Esophagus muscularis mucosa (tissue), 4 donors: ENCODE data around the gene MAML3. TPM values are rescaled to one million over a fixed set of nuclear protein-coding genes. Genes with fewer than 3 reads are reported as not detected.

Source experiments
- DNase-seq: peaks from one replicate; pipeline ENCODE4 v3.0.0-alpha.2; 2017; ENCODE audit errors: extremely low spot score
- H3K27ac ChIP-seq, 4 donors: fragments of 200-600 bp; sonication (generic); replicated peaks in 1 of 4; 1 replicate in 3 of 4; 2 replicates in 1 of 4; pipeline ENCODE4 v1.5.1; 2016 to 2019; ENCODE audit warnings: mild to moderate bottlenecking in 1 of 4
- H3K27me3 ChIP-seq, 4 donors: fragments of 200-600 bp; sonication (generic); one replicate each; pipeline versions ENCODE4 v1.5.1 to v1.6.0; 2016 to 2019
- H3K36me3 ChIP-seq, 4 donors: fragments of 200-600 bp; sonication (generic); one replicate each; pipeline ENCODE4 v1.5.1; 2016 to 2019
- H3K4me1 ChIP-seq, 4 donors: fragments of 200-600 bp; sonication (generic); one replicate each; pipeline ENCODE4 v1.5.1; 2016 to 2019
- H3K4me3 ChIP-seq, 4 donors: fragments of 200-600 bp; sonication (generic); 1 replicate in 2 of 4; 2 replicates in 2 of 4; pipeline ENCODE4 v1.5.1; 2016 to 2019; ENCODE audit warnings: mild to moderate bottlenecking in 4 of 4, moderate library complexity in 1 of 4
- H3K9me3 ChIP-seq, 4 donors: fragments of 200-600 bp; sonication (generic); 1 replicate in 3 of 4; 2 replicates in 1 of 4; pipeline ENCODE4 v1.5.1; 2016 to 2019
- EP300 ChIP-seq: sonication (generic); formaldehyde crosslinking; IDR thresholded peaks from one replicate; pipeline ENCODE4 v1.6.1; 2017; ENCODE audit warnings: antibody characterized with exemption
- POLR2A ChIP-seq: fragments of 450-650 bp; IDR thresholded peaks from one replicate; pipeline ENCODE4 v1.6.1; 2017; ENCODE audit warnings: antibody characterized with exemption, moderate library complexity, mild to moderate bottlenecking, low read depth
- POLR2AphosphoS5 ChIP-seq, 2 donors: sonication (generic); formaldehyde crosslinking; IDR thresholded peaks; one replicate each; pipeline ENCODE4 v1.6.1; 2017; ENCODE audit warnings: antibody characterized with exemption in 2 of 2
- WGBS: methylation state at CpG from one replicate; pipeline ENCODE4 v1.1.5; 2018; 5-methylcytosine and 5-hydroxymethylcytosine counted together
- intact Hi-C: fragments of 100-400 bp; cut with DNase I; formaldehyde crosslinking; loops from one replicate; pipeline ENCODE4 v1.15.1; 2023
- total RNA-seq, 4 donors: library from RNA; depleted of rRNA; stranded (reverse); fragments of >200 nt; gene quantifications; one replicate each; pipeline versions ENCODE4 v1.1.0 to v1.2.1, GENCODE V29; 2016
- TF ChIP-seq, protein P1 (sequence below), 3 experiments: fragments of 200-600 bp in 2 of 3; fragments of 450-650 bp in 1 of 3; sonication (generic) in 2 of 3; IDR thresholded peaks; one replicate each; pipeline ENCODE4 v1.5.1; 2017 to 2019; ENCODE audit warnings: antibody characterized with exemption in 3 of 3, mild to moderate bottlenecking in 2 of 3, moderate library complexity in 1 of 3

The MAML3 gene
- total RNA-seq, 4 donors from 2014 or later, result 5.0 to 8.7 (median 7.1) TPM

DNA sequence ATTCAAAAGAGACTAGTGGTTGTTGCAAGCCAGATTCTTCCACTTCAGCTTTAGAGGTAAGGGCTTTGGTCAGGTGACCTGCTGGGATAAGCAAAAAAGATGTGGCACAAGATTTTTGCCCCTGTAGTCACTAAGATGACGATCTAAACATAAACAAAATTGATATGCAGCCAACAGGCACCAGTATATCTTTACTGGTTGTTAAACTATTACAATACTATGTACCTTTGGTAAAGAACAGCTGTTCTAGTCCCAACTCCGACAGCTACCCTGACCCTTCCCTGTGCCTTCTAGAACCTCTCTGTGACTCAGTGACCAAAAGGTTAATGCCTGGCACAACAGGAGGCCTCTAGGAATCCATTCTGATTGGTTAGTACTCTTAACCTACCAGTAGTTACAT, 428.7 kb downstream of the MAML3 start:
- 93% methylated on average over 2 of the region's 2 CpGs for WGBS
- Histone ChIP-seq H3K4me3 (no peak overlapping the region), H3K27ac (no peak overlapping the region), H3K9me3 (no peaks in the 10 kb centered on the region), H3K36me3 (peaks cover 0 to 18% (median 8%) of the 10 kb centered on the region in 4 donors), H3K27me3 (no peaks in the 10 kb centered on the region), H3K4me1 (peaks cover 0 to 4% (median 0%) of the 10 kb centered on the region in 4 donors)
- DNase-seq, result no peak
- intact Hi-C loops, result no loop called here
- TF ChIP-seq EP300, result no peak
- TF ChIP-seq POLR2A, result no peak
- no peak for TF ChIP-seq POLR2AphosphoS5 (IDR thresholded peaks at IDR 0.05)
- TF ChIP-seq, protein P1, sequence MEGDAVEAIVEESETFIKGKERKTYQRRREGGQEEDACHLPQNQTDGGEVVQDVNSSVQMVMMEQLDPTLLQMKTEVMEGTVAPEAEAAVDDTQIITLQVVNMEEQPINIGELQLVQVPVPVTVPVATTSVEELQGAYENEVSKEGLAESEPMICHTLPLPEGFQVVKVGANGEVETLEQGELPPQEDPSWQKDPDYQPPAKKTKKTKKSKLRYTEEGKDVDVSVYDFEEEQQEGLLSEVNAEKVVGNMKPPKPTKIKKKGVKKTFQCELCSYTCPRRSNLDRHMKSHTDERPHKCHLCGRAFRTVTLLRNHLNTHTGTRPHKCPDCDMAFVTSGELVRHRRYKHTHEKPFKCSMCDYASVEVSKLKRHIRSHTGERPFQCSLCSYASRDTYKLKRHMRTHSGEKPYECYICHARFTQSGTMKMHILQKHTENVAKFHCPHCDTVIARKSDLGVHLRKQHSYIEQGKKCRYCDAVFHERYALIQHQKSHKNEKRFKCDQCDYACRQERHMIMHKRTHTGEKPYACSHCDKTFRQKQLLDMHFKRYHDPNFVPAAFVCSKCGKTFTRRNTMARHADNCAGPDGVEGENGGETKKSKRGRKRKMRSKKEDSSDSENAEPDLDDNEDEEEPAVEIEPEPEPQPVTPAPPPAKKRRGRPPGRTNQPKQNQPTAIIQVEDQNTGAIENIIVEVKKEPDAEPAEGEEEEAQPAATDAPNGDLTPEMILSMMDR (IDR thresholded peaks at IDR 0.05), result no peak

DNA sequence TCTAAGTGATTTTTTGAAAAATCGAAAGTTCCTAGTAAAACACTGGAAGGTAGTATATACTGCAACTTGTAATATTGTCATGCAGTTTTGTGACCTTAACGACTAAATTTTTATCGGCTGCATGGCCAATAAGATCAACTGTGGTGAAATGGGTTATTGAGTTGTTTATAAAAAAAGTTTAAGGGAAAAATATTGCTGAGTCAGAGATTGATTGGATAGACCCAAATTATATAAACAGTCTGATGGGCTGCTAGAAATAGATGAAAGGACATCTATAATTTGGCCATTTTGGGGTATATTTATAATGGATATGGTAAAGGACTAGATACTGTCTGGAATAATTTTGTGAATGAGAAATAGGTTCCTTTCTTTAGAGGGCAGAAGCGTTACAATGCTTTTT, 432.2 kb downstream of the MAML3 start:
- no peak overlapping the region for H3K4me3 ChIP-seq
- H3K27me3 ChIP-seq, result no peaks in the 10 kb centered on the region
- H3K4me1 ChIP-seq, result peaks cover 0 to 4% (median 0%) of the 10 kb centered on the region in 4 donors
- no peak for DNase-seq
- TF ChIP-seq POLR2AphosphoS5 (IDR thresholded peaks at IDR 0.05), result no peak
- TF ChIP-seq POLR2A, result no peak
- TF ChIP-seq, protein P1 (IDR thresholded peaks at IDR 0.05), result no peak
- TF ChIP-seq EP300, result no peak
- intact Hi-C loops, result no loop called here
- no peaks in the 10 kb centered on the region for H3K9me3 ChIP-seq
- H3K27ac ChIP-seq, result no peak overlapping the region
- 74% methylated on average over 4 of the region's 4 CpGs for WGBS
- peaks cover 0 to 41% (median 31%) of the 10 kb centered on the region in 4 donors for H3K36me3 ChIP-seq

DNA sequence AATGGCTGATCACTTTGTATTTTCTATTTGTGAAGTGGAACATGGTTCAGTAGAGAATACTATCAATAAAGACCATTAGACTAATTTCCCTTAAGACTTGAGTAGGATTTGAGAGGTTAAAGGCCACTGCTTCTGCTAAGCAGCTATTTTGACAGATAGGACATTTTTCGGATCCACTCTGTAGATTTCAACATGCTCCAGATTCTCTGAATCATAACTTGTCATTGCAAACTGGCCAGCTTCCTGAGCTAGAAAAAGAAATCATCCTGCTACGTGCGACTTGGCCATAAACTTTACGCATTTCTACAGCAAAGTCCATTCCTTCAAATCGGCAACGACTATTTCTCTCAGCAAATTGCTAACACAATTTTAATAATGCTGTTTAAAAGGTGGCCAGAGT, 433.2 kb downstream of the MAML3 start:
- no peak for DNase-seq
- H3K27me3 ChIP-seq, result no peaks in the 10 kb centered on the region
- H3K4me1 ChIP-seq, result peaks cover 0 to 4% (median 0%) of the 10 kb centered on the region in 4 donors
- peak overlapping the region in 1 of 4 donors; percentile 27 for H3K27ac ChIP-seq
- H3K36me3 ChIP-seq, result peaks cover 0 to 41% (median 29%) of the 10 kb centered on the region in 4 donors
- WGBS, result 80% methylated on average over 6 of the region's 6 CpGs
- no peak overlapping the region for H3K4me3 ChIP-seq
- TF ChIP-seq, protein P1 (IDR thresholded peaks at IDR 0.05), result no peak
- TF ChIP-seq POLR2A, result no peak
- TF ChIP-seq POLR2AphosphoS5 (IDR thresholded peaks at IDR 0.05), result peak in 1 of 2 donors; percentile 12
- TF ChIP-seq EP300, result no peak
- intact Hi-C loops, result no loop called here
- H3K9me3 ChIP-seq, result no peaks in the 10 kb centered on the region

DNA sequence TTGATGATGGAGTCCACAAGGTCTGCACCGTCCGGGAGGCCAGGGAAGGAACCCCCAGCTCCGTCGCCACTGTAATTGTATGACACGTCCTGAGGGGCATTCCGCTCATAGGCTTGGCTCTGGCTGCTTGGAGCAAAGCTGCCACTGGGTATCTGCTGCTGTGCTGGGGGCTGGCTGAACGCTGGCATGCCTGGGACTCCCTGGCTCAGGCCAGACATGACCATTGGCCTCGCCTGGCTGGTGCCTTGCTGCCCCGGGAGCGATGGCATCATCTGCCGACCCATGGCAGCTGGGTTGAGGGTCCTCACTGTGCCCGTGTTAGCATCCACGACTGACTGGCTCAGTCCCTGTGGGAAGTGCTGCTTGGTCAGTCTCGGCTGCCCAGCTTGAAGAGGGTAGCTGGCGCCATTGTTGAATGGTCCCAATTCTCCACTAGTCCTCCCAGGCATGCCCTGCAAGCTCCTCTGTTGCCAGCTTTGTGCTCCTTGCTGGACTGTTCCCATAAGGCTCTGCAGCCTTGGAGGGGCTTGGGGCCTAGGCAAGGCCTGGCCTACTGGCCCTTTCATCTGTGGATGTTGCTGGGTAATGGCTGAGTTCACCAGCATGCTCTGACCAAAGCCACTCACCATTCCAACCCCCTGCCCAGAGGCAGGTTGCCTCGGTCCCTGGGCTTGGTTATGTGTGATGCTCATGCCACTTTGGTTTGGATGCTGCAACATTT, 434.4 kb downstream of the MAML3 start:
- no peak overlapping the region for H3K27ac ChIP-seq
- H3K36me3 ChIP-seq, result peaks cover 0 to 33% (median 25%) of the 10 kb centered on the region in 4 donors
- no peak for TF ChIP-seq POLR2AphosphoS5 (IDR thresholded peaks at IDR 0.05)
- TF ChIP-seq POLR2A, result no peak
- TF ChIP-seq, protein P1 (IDR thresholded peaks at IDR 0.05), result no peak
- no peak for TF ChIP-seq EP300
- H3K27me3 ChIP-seq, result no peaks in the 10 kb centered on the region
- peaks cover 0 to 4% (median 1%) of the 10 kb centered on the region in 4 donors for H3K4me1 ChIP-seq
- intact Hi-C loops, result no loop called here
- no peaks in the 10 kb centered on the region for H3K9me3 ChIP-seq
- no peak for DNase-seq
- 92% methylated on average over 8 of the region's 16 CpGs for WGBS
- H3K4me3 ChIP-seq, result no peak overlapping the region
